Upper lobe of left lung (tissue), 6 donors: ENCODE data around the gene PCDHB9. TPM values are rescaled to one million over a fixed set of nuclear protein-coding genes. Genes with fewer than 3 reads are reported as not detected.
"Not testable (repeated sequence)": the region's sequence is repeated elsewhere in the genome, so short reads cannot be mapped to it uniquely, and the experiment has no call there.

ENCODE experiments used
- ATAC-seq, 2 donors: fragments of 200-7000 bp; cut with Tn5 transposase; one replicate each; pipeline ENCODE4 v1.9.1; 2022; ENCODE audit warnings: mild to moderate bottlenecking in 2 of 2, moderate library complexity in 2 of 2; ENCODE audit not compliant: low FRiP score in 2 of 2
- DNase-seq, 2 donors: peaks; one replicate each; pipeline ENCODE4 v3.0.0-alpha.2; 2019 to 2020
- H3K27ac ChIP-seq, 4 donors: fragments of 200-600 bp; sonication (generic); one replicate each; pipeline ENCODE4 v1.5.1; 2016 to 2019
- H3K27me3 ChIP-seq, 4 donors: fragments of 200-600 bp; sonication (generic); one replicate each; pipeline ENCODE4 v1.5.1; 2017 to 2019
- H3K36me3 ChIP-seq, 4 donors: fragments of 200-600 bp; sonication (generic); one replicate each; pipeline ENCODE4 v1.5.1; 2016 to 2019
- H3K4me1 ChIP-seq, 4 donors: fragments of 200-600 bp; sonication (generic); one replicate each; pipeline ENCODE4 v1.5.1; 2018 to 2019
- H3K4me3 ChIP-seq, 4 donors: fragments of 200-600 bp; sonication (generic); one replicate each; pipeline ENCODE4 v1.5.1; 2017 to 2019; ENCODE audit warnings: mild to moderate bottlenecking in 2 of 4, moderate library complexity in 1 of 4
- H3K9me3 ChIP-seq, 4 donors: fragments of 200-600 bp; sonication (generic); one replicate each; pipeline ENCODE4 v1.5.1; 2018 to 2019
- EP300 ChIP-seq, 4 donors: sonication (generic); formaldehyde crosslinking; IDR thresholded peaks; one replicate each; pipeline ENCODE4 v1.5.1; 2017; ENCODE audit warnings: antibody characterized with exemption in 4 of 4, control low read depth in 2 of 4
- POLR2A ChIP-seq, 4 donors: fragments of 450-650 bp; IDR thresholded peaks; one replicate each; pipeline ENCODE4 v1.5.1; 2016 to 2017; ENCODE audit warnings: antibody characterized with exemption in 4 of 4, mild to moderate bottlenecking in 2 of 4
- POLR2AphosphoS5 ChIP-seq, 2 donors: sonication (generic); formaldehyde crosslinking; IDR thresholded peaks; one replicate each; pipeline ENCODE4 v1.5.1; 2017; ENCODE audit warnings: antibody characterized with exemption in 2 of 2
- WGBS, 2 donors: methylation state at CpG; one replicate each; pipeline ENCODE4 v1.1.5; 2017 to 2018; 5-methylcytosine and 5-hydroxymethylcytosine counted together
- total RNA-seq, 6 donors: library from RNA; depleted of rRNA in 4 of 6; stranded (reverse); fragments of >200 nt in 4 of 6; gene quantifications; one replicate each; pipeline versions ENCODE4 v1.1.0 to v1.2.1, GENCODE V29; 2016 to 2021
- TF ChIP-seq, protein P1 (sequence below), 6 experiments: fragments of 450-650 bp in 4 of 6; fragments of 200-600 bp in 2 of 6; sonication (generic) in 2 of 6; IDR thresholded peaks; one replicate each; pipeline ENCODE4 v1.5.1; 2016 to 2019; ENCODE audit warnings: antibody characterized with exemption in 6 of 6
- donor health status: DM: no; HTN: no; CAD: no; lungs with moderate emphysema.
- donor health status: DM: no; HTN: yes; CAD: no; lungs with severe emphysema.

PCDHB9 gene
- total RNA-seq, 6 donors from 2014 or later: 0.63 to 3.1 (median 1.2) TPM

DNA sequence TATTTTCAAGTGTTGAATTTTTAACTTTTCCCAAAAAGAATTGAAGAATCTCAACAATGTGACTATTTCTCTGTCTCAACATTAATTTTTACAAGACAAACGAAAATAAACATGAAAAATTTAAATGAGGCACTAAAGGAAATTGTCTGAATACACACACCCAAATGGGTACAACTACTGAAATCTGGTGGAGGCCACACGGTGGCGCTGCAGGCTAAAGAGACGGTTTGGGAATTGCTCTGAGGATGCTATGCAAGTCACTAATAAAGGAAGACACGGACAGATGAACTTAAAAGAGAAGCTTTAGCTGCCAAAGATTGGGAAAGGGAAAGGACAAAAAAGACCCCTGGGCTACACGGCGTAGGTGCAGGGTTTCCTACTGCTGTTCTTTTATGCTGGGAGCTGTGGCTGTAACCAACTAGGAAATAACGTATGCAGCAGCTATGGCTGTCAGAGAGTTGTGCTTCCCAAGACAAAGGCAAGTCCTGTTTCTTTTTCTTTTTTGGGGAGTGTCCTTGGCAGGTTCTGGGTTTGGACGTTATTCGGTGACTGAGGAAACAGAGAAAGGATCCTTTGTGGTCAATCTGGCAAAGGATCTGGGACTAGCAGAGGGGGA, 5.3 kb downstream of the PCDHB9 start, which contains the start of gene PCDHB10:
PCDHB10 (plus strand) TSS at position 244 of the 616 bp plus-strand sequence; CDS start at position 444, 200 bp downstream.
- no peak for DNase-seq
- Histone ChIP-seq H3K27ac (no peak within 1 kb of the TSS), H3K9me3 (peaks cover 21 to 70% (median 34%) of the 10 kb centered on the region in 4 donors), H3K4me3 (no peak within 1 kb of the TSS), H3K27me3 (no peaks in the 10 kb centered on the region), H3K4me1 (no peaks in the 10 kb centered on the region), H3K36me3 (no peaks in the 10 kb centered on the region)
- no peak for TF ChIP-seq POLR2AphosphoS5 (IDR thresholded peaks at IDR 0.05)
- TF ChIP-seq, protein P1, sequence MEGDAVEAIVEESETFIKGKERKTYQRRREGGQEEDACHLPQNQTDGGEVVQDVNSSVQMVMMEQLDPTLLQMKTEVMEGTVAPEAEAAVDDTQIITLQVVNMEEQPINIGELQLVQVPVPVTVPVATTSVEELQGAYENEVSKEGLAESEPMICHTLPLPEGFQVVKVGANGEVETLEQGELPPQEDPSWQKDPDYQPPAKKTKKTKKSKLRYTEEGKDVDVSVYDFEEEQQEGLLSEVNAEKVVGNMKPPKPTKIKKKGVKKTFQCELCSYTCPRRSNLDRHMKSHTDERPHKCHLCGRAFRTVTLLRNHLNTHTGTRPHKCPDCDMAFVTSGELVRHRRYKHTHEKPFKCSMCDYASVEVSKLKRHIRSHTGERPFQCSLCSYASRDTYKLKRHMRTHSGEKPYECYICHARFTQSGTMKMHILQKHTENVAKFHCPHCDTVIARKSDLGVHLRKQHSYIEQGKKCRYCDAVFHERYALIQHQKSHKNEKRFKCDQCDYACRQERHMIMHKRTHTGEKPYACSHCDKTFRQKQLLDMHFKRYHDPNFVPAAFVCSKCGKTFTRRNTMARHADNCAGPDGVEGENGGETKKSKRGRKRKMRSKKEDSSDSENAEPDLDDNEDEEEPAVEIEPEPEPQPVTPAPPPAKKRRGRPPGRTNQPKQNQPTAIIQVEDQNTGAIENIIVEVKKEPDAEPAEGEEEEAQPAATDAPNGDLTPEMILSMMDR (IDR thresholded peaks at IDR 0.05): peak in 2 of 6 experiments; percentile 8 to 20
- no peak for TF ChIP-seq POLR2A (IDR thresholded peaks at IDR 0.05)
- no peak for TF ChIP-seq EP300 (IDR thresholded peaks at IDR 0.05)
- no peak for ATAC-seq
- 7 to 12% methylated on average over 8 to 10 of the region's 10 CpGs for WGBS, 2 donors

DNA sequence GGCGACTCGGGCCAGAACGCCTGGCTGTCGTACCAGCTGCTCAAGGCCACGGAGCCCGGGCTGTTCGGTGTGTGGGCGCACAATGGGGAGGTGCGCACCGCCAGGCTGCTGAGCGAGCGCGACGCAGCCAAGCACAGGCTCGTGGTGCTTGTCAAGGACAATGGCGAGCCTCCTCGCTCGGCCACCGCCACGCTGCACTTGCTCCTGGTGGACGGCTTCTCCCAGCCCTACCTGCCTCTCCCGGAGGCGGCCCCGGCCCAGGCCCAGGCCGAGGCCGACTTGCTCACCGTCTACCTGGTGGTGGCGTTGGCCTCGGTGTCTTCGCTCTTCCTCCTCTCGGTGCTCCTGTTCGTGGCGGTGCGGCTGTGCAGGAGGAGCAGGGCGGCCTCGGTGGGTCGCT, 7.4 kb downstream of the PCDHB9 start:
- H3K9me3 ChIP-seq: peaks cover 29 to 59% (median 37%) of the 10 kb centered on the region in 4 donors
- 28 to 40% methylated on average over 3 to 7 of the region's 37 CpGs for WGBS, 2 donors
- H3K27me3 ChIP-seq, ATAC-seq, H3K4me1 ChIP-seq, H3K36me3 ChIP-seq, H3K4me3 ChIP-seq, H3K27ac ChIP-seq: not testable (repeated sequence)
- peak in 1 of 2 donors; percentile 45 for DNase-seq

DNA sequence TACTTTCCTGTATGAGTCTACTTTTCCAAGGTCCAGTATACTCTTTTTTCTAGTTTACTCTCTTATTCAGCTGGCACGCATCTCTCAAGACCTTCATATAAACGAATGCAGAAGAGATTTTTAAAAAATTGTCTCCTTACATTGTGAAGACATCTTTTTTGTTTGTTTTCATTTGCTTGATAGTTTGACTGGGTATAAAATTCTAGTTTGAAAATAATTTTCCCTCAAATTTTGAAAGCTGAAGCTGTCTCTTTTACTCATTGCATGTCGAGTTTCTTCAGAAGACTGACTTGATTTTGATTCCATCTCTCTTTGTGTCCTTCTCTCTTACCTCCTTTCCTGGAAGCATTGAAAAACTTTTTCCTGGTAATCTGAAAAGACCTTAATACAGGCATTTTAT, 9.4 kb downstream of the PCDHB9 start:
- WGBS, 2 donors: 44 to 55% methylated on average over 3 of the region's 3 CpGs
- Histone ChIP-seq H3K27ac (no peak overlapping the region), H3K4me1 (no peaks in the 10 kb centered on the region), H3K36me3 (no peaks in the 10 kb centered on the region), H3K9me3 (peaks cover 25 to 64% (median 48%) of the 10 kb centered on the region in 4 donors), H3K4me3 (no peak overlapping the region), H3K27me3 (no peaks in the 10 kb centered on the region)
- TF ChIP-seq, protein P1 (IDR thresholded peaks at IDR 0.05): no peak
- TF ChIP-seq EP300 (IDR thresholded peaks at IDR 0.05): no peak
- TF ChIP-seq POLR2A (IDR thresholded peaks at IDR 0.05): no peak
- no peak for TF ChIP-seq POLR2AphosphoS5 (IDR thresholded peaks at IDR 0.05)
- ATAC-seq (no peak), DNase-seq (no peak)

DNA sequence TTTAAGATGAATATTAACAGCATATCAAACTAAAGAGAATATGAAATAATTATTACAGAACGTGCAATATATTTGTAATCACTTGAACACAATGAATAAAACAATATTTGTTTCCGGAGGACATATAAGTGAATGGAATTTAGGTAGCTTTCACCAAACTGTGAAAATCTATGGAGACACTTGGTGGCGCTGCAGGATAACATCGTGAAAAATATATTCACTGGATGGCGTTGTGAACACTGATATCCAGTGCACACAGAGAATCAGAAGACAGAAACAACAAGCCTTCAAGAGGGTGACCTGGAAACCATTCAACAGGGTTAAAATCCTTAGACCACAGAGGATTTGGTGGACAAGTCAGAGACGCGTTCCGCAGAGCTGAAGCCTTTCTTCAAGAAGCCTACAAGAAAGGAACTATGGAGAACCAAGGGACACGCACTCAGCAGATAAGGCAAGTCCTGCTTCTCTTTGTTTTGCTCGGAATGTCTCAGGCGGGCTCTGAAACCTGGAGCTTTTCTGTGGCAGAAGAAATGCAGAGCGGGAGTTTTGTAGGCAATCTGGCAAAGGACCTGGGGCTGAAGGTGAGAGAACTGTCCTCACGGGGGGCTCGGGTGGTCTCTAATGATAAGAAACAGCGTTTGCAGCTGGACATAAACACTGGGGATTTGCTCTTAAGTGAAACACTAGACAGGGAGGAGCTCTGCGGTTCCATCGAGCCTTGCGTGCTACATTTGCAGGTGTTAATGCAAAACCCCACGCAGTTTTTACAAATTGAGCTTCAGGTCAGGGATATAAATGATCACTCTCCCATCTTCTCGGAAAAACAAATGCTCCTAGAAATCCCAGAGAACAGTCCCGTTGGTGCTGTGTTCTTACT, 12.6 kb downstream of the PCDHB9 start, which contains the start of gene PCDHB11:
PCDHB11 (plus strand) TSS at position 269 of the 877 bp plus-strand sequence; CDS start at position 417, 148 bp downstream.
- peak within 1 kb of the TSS in 1 of 4 donors; percentile 6 for H3K4me3 ChIP-seq
- H3K27me3 ChIP-seq: no peaks in the 10 kb centered on the region
- no peaks in the 10 kb centered on the region for H3K4me1 ChIP-seq
- no peak for TF ChIP-seq POLR2AphosphoS5 (IDR thresholded peaks at IDR 0.05)
- TF ChIP-seq EP300 (IDR thresholded peaks at IDR 0.05): no peak
- TF ChIP-seq, protein P1 (IDR thresholded peaks at IDR 0.05): no peak
- TF ChIP-seq POLR2A (IDR thresholded peaks at IDR 0.05): no peak
- WGBS, 2 donors: 34 to 44% methylated on average over 21 of the region's 21 CpGs
- no peak within 1 kb of the TSS for H3K27ac ChIP-seq
- peaks cover 36 to 59% (median 57%) of the 10 kb centered on the region in 4 donors for H3K9me3 ChIP-seq
- ATAC-seq (no peak), DNase-seq (no peak)
- H3K36me3 ChIP-seq: no peaks in the 10 kb centered on the region

DNA sequence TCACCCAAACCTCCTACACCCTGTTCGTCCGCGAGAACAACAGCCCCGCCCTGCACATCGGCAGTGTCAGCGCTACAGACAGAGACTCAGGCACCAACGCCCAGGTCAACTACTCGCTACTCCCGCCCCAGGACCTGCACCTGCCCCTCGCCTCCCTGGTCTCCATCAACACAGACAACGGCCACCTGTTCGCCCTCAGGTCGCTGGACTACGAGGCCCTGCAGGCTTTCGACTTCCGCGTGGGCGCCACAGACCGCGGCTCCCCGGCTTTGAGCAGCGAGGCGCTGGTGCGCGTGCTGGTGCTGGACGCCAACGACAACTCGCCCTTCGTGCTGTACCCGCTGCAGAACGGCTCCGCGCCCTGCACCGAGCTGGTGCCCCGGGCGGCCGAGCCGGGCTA, 14.2 kb downstream of the PCDHB9 start:
- H3K4me3 ChIP-seq, ATAC-seq, H3K36me3 ChIP-seq, H3K4me1 ChIP-seq, H3K27me3 ChIP-seq, H3K27ac ChIP-seq: not testable (repeated sequence)
- 30 to 33% methylated on average over 9 to 13 of the region's 38 CpGs for WGBS, 2 donors
- peaks cover 25 to 57% (median 50%) of the 10 kb centered on the region in 4 donors for H3K9me3 ChIP-seq
- peak in 1 of 2 donors; percentile 69 for DNase-seq

DNA sequence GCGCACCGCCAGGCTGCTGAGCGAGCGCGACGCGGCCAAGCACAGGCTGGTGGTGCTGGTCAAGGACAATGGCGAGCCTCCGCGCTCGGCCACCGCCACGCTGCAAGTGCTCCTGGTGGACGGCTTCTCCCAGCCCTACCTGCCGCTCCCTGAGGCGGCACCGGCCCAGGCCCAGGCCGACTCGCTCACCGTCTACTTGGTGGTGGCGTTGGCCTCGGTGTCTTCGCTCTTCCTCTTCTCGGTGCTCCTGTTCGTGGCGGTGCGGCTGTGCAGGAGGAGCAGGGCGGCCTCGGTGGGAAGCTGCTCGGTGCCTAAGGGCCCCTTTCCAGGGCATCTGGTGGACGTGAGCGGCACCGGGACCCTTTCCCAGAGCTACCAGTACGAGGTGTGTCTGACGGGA, 14.7 kb downstream of the PCDHB9 start:
- DNase-seq: peak in 1 of 2 donors; percentile 70
- peaks cover 24 to 55% (median 45%) of the 10 kb centered on the region in 4 donors for H3K9me3 ChIP-seq
- WGBS, 2 donors: 36 to 42% methylated on average over 7 to 17 of the region's 35 CpGs

More for the DNA sequence above, 14.7 kb downstream of the PCDHB9 start:
- not testable (repeated sequence) for H3K27me3 ChIP-seq, H3K27ac ChIP-seq, ATAC-seq, H3K4me1 ChIP-seq, H3K4me3 ChIP-seq, H3K36me3 ChIP-seq
